Fibroblast of the aortic adventitia (primary cell): ENCODE measurements around the gene CEACAM5. TPM values are rescaled to one million over a fixed set of nuclear protein-coding genes. Genes with fewer than 3 reads are reported as not detected.

Experiments used
- DNase-seq: peaks from one replicate; pipeline ENCODE4 v3.0.0-alpha.2; 2010; ENCODE audit warnings: low read depth
- H3K4me3 ChIP-seq: 2 replicates; pipeline ENCODE4 v1.5.1; 2011; ENCODE audit warnings: low read depth, mild to moderate bottlenecking, control low read depth, low read length, moderate library complexity
- total RNA-seq: library from RNA; depleted of rRNA; stranded (reverse); fragments of >200 nt; gene quantifications from 2 replicates; pipeline ENCODE4 v1.2.3, GENCODE V29; 2012; ENCODE audit warnings: low replicate concordance
- TF ChIP-seq, protein P1 (sequence below): IDR thresholded peaks from 2 replicates; pipeline ENCODE4 v1.5.1; 2011; ENCODE audit warnings: mild to moderate bottlenecking, low read length, control low read depth, inconsistent platforms; ENCODE audit not compliant: insufficient read depth

Gene CEACAM5
- total RNA-seq, 1 donor, result not detected

DNA sequence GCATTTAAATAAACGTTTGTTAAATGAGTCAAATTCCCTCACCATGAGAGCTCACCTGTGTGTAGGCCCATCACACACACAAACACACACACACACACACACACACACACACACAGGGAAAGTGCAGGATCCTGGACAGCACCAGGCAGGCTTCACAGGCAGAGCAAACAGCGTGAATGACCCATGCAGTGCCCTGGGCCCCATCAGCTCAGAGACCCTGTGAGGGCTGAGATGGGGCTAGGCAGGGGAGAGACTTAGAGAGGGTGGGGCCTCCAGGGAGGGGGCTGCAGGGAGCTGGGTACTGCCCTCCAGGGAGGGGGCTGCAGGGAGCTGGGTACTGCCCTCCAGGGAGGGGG, 8.5 kb upstream of the CEACAM5 start:
- H3K4me3 ChIP-seq, result no peak overlapping the region
- TF ChIP-seq, protein P1, sequence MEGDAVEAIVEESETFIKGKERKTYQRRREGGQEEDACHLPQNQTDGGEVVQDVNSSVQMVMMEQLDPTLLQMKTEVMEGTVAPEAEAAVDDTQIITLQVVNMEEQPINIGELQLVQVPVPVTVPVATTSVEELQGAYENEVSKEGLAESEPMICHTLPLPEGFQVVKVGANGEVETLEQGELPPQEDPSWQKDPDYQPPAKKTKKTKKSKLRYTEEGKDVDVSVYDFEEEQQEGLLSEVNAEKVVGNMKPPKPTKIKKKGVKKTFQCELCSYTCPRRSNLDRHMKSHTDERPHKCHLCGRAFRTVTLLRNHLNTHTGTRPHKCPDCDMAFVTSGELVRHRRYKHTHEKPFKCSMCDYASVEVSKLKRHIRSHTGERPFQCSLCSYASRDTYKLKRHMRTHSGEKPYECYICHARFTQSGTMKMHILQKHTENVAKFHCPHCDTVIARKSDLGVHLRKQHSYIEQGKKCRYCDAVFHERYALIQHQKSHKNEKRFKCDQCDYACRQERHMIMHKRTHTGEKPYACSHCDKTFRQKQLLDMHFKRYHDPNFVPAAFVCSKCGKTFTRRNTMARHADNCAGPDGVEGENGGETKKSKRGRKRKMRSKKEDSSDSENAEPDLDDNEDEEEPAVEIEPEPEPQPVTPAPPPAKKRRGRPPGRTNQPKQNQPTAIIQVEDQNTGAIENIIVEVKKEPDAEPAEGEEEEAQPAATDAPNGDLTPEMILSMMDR, result no peak

DNA sequence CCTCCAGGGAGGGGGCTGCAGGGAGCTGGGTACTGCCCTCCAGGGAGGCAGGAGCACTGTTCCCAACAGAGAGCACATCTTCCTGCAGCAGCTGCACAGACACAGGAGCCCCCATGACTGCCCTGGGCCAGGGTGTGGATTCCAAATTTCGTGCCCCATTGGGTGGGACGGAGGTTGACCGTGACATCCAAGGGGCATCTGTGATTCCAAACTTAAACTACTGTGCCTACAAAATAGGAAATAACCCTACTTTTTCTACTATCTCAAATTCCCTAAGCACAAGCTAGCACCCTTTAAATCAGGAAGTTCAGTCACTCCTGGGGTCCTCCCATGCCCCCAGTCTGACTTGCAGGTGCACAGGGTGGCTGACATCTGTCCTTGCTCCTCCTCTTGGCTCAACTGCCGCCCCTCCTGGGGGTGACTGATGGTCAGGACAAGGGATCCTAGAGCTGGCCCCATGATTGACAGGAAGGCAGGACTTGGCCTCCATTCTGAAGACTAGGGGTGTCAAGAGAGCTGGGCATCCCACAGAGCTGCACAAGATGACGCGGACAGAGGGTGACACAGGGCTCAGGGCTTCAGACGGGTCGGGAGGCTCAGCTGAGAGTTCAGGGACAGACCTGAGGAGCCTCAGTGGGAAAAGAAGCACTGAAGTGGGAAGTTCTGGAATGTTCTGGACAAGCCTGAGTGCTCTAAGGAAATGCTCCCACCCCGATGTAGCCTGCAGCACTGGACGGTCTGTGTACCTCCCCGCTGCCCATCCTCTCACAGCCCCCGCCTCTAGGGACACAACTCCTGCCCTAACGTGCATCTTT, 7.8 kb upstream of the CEACAM5 start:
- TF ChIP-seq, protein P1, result no peak
- no peak overlapping the region for H3K4me3 ChIP-seq
- DNase-seq, result no peak

More for the DNA sequence above, 8.5 kb upstream of the CEACAM5 start:
- no peak for DNase-seq

DNA sequence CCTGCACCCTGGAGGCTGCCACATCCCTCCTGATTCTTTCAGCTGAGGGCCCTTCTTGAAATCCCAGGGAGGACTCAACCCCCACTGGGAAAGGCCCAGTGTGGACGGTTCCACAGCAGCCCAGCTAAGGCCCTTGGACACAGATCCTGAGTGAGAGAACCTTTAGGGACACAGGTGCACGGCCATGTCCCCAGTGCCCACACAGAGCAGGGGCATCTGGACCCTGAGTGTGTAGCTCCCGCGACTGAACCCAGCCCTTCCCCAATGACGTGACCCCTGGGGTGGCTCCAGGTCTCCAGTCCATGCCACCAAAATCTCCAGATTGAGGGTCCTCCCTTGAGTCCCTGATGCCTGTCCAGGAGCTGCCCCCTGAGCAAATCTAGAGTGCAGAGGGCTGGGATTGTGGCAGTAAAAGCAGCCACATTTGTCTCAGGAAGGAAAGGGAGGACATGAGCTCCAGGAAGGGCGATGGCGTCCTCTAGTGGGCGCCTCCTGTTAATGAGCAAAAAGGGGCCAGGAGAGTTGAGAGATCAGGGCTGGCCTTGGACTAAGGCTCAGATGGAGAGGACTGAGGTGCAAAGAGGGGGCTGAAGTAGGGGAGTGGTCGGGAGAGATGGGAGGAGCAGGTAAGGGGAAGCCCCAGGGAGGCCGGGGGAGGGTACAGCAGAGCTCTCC, 6.9 kb upstream of the CEACAM5 start:
- no peak overlapping the region for H3K4me3 ChIP-seq
- no peak for DNase-seq
- TF ChIP-seq, protein P1, result no peak

DNA sequence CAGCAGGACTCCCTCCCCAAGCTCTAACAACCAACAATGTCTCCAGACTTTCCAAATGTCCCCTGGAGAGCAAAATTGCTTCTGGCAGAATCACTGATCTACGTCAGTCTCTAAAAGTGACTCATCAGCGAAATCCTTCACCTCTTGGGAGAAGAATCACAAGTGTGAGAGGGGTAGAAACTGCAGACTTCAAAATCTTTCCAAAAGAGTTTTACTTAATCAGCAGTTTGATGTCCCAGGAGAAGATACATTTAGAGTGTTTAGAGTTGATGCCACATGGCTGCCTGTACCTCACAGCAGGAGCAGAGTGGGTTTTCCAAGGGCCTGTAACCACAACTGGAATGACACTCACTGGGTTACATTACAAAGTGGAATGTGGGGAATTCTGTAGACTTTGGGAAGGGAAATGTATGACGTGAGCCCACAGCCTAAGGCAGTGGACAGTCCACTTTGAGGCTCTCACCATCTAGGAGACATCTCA, 6.2 kb upstream of the CEACAM5 start:
- DNase-seq, result peak; percentile 4
- TF ChIP-seq, protein P1, result no peak
- H3K4me3 ChIP-seq, result no peak overlapping the region

DNA sequence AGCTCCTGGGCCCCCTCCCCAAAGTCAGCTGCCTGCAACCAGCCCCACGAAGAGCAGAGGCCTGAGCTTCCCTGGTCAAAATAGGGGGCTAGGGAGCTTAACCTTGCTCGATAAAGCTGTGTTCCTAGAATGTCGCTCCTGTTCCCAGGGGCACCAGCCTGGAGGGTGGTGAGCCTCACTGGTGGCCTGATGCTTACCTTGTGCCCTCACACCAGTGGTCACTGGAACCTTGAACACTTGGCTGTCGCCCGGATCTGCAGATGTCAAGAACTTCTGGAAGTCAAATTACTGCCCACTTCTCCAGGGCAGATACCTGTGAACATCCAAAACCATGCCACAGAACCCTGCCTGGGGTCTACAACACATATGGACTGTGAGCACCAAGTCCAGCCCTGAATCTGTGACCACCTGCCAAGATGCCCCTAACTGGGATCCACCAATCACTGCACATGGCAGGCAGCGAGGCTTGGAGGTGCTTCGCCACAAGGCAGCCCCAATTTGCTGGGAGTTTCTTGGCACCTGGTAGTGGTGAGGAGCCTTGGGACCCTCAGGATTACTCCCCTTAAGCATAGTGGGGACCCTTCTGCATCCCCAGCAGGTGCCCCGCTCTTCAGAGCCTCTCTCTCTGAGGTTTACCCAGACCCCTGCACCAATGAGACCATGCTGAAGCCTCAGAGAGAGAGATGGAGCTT, 4.7 kb upstream of the CEACAM5 start:
- DNase-seq, result no peak
- TF ChIP-seq, protein P1, result no peak
- H3K4me3 ChIP-seq, result no peak overlapping the region

DNA sequence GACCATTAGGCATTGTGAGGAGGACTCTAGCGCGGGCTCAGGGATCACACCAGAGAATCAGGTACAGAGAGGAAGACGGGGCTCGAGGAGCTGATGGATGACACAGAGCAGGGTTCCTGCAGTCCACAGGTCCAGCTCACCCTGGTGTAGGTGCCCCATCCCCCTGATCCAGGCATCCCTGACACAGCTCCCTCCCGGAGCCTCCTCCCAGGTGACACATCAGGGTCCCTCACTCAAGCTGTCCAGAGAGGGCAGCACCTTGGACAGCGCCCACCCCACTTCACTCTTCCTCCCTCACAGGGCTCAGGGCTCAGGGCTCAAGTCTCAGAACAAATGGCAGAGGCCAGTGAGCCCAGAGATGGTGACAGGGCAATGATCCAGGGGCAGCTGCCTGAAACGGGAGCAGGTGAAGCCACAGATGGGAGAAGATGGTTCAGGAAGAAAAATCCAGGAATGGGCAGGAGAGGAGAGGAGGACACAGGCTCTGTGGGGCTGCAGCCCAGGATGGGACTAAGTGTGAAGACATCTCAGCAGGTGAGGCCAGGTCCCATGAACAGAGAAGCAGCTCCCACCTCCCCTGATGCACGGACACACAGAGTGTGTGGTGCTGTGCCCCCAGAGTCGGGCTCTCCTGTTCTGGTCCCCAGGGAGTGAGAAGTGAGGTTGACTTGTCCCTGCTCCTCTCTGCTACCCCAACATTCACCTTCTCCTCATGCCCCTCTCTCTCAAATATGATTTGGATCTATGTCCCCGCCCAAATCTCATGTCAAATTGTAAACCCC, 2.8 kb upstream of the CEACAM5 start:
- DNase-seq, result no peak
- TF ChIP-seq, protein P1, result no peak
- no peak overlapping the region for H3K4me3 ChIP-seq
